HG02623 (cell line): ENCODE data around the gene XNDC1N.

Experiments
- ATAC-seq: cut with Tn5 transposase; IDR thresholded peaks from one replicate; pipeline ENCODE4 v1.9.1; 2021; ENCODE audit warnings: moderate library complexity; ENCODE audit not compliant: unreplicated experiment

XNDC1N gene, protein sequence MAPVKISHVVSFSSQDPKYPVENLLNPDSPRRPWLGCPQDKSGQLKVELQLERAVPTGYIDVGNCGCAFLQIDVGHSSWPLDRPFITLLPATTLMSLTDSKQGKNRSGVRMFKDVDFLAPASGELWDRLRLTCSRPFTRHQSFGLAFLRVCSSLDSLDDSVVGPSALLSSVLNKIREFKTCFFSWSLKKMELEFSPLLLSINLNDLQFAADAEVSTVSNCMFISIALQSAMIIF

DNA sequence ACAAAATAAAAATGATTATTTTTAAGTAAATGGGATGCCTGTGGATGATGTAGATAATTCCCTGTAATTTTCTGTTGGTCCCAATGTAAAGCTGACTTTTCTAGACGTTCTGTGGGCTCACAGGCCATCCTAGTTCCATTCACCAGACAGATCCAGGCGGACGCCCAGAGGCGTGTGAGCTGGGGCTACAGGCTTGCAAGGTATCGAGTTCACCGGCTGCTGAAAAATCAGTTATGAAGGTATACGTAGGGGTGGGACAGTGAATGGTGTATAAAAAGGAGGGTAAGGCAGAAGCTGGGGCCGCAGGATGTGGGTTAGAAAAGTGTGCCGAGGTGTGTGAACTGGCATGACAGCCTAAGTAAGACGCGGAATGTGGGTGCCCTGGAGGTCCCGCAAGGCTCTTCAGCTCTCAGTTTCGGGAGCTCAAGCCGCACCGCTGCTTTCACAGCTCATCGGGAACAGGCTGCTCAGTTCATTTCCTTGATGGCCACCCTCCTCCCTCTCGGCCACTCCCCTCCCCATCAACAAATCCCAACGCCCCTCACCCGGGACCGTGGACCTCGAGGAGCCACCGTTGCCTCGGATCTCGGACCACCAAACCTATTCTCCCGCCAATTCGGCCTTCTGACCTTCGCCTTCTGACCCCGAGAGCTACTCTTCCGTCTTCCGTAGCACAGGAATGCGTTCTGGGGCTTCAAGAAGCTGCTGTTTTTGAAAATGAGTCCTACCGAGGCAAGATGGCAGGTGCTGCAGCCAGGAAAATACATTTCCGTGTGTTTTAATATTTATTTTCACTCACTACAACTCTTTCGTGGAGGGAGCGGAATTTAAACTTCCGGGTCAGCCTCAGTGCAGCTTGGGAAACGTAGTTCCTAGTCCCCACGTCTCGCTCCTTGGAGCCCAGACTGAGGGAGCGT, at the start of gene XNDC1N:
TSS of gene XNDC1N (minus strand) at position 775 of the 917 bp plus-strand sequence. CDS start 5,241 bp downstream, outside the sequence.
- peak; percentile 51 for ATAC-seq

DNA sequence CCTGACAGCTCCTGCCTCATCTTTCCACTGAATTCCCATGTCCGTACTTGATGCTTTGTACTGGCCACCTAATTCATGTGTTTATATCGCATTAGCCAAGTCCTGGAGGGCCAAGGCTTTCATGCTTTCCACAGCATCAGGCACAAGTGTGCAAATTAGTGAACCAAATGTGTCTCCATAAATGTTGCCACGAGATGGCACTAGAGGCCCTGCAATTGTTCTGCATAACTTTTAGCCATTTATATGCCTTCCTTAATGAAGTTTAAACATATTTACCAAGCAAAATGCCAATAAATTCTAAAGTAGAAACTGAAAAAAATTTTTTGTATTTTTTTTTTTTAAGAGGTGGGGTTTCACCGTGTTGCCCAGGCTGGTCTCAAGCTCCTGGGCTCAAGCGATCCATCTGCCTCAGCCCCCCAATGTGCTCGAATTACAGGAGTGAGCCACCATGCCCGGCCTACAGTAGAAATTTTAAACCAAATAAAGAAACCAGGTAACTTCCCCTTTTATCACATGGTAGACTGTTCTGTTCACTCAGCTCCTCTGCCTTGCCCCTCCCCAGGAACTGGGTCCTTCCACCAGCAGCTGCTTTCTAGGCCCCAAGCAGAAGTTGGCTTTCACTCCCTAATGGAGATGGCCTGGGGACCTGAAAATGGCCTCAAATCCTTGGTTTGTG, 49.5 kb upstream of the XNDC1N start:
- no peak for ATAC-seq

DNA sequence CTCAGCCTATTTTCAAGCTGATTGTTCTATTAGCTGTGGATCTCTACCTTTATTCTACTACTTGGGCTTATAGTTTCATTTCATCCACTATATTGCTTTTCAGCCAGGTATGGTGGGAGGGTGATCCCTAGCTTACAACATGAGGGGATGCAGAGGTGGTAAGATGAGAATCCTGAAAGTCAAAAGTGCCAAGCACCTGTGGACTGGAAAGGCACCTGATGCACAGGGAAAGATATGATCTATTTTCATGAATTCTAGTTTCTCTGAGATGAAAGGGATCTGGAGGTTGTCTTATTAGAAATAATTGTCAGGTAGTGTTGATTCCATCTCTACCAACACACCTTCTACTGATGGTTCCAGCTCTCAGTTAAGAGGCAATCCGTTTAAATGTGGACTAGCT, 48.7 kb upstream of the XNDC1N start:
- no peak for ATAC-seq

DNA sequence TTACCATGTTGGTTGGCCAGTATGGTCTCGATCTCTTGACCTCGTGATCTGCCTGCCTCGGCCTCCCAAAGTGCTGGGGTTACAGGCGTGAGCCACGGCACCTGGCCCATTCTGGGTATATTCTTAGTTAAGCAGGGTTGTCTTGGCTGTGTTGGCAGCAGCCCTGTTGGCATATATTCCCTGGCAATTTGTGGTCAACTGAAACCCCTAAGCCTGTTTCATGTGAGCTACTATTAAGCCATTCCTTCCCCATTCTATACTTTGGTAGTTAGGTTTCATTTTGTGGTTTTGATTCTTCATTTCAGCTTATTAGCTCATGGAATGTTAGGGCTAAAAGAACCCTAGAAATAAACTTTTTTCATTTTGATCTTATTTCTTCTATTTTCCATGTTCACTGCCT, 48.2 kb upstream of the XNDC1N start:
- no peak for ATAC-seq

DNA sequence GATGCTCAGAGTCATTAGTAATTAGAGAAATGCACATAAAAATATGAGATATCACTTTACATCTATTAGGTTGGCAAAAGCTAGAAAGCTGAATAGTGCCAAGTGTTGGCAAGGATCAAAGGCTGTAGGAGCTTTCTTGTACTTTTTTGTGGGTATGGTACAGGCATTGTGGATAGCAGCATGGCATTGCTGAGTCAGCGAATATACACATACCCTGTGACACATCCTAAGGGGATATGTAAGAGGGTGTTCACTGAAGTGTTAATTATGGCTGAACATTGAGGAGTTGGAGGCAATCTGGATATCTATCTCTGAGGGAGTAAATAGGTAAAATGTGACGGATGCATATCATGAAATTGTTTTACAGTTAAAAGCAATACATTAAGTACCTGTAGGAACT, 43.3 kb upstream of the XNDC1N start:
- ATAC-seq, result no peak

DNA sequence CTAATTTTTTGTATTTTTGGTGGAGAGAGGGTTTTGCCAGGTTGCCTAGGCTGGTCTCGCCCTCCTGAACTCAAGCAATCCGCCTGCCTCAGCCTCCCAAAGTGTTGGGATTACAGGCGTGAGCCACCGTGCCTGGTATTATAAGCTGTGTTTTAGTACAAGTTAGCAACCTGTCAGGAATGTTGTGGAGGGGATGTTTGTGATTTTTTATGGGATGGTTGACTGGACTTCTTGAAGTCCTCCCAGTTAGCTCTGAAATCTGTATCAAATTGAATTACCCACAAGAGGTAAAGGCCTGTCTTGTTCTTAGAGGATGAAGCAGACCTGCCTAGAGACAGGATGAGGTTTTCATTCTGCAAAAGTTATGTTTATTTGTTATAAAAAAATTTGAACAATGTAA, 36.2 kb upstream of the XNDC1N start:
- ATAC-seq, result no peak

DNA sequence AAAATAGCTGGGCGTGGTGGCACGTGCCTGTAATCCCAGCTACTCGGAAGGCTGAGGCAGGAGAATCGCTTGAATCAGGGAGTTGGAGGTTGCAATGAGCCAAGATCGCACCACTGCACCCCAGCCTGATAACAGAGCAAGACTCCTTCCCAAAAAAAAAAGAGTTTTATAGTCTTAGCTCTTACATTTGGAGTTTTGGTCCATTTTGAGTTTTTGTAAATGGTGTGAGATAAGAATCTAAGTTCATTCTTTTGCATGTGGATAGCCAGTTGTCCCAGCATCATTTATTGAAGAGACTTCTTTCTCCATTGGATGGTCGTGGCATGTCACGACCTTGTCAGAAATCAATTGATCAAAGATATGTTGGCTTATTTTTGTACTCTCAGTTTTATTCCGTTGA, 35.1 kb upstream of the XNDC1N start:
- no peak for ATAC-seq

DNA sequence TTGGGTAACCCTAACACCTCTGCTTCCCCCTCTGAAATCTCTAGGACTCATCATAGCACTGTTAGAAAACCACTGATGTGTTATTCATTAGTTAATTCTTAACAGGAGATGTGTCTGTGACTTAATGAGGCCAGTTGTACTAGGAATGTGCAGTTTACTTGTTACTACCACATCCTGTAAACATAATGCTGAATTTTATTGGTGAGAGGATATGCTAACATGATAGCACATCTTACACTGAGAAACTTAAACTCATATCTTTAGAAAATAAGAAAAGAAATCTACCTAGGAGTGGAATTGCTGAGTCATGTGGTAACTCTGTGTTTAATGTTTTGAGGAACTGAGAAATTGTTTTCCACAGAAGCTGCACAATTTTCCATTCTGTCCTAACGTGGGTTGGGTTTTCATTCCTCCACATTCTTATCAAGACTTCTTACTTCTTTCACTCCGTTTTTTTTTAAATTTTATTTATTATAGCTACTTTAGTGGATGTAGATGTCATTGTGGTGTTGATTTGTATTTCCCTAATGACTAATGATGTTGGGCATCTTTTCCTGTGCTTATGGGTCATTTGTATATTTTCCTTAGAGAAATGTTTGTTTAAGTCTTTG, 34.1 kb upstream of the XNDC1N start:
- ATAC-seq, result peak; percentile 37

DNA sequence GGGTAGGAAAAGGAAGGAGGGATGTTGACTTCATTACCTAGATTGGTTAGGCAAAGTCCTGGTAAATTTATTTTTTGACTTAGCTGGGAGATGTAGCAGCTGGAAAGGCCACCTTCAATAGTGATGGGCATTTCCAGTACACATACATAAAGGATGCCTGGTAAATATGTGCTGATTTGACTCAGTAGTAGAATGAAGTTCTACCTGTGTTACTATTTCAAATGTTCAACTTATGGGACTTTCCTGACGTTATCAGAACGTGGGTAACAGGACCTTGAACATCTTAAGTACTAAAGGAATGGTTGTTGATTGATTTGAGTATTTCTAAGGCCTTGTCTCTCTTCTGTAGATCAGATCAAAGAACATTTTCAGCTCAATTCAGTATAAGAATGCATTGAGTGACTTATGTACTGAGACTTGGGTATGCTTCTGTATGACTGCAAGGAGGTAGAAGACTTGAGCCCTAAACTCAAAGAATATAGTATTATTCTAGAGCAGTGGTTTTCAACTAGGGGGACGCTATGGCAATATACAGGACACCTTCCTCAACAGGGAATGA, 27.6 kb upstream of the XNDC1N start:
- no peak for ATAC-seq

DNA sequence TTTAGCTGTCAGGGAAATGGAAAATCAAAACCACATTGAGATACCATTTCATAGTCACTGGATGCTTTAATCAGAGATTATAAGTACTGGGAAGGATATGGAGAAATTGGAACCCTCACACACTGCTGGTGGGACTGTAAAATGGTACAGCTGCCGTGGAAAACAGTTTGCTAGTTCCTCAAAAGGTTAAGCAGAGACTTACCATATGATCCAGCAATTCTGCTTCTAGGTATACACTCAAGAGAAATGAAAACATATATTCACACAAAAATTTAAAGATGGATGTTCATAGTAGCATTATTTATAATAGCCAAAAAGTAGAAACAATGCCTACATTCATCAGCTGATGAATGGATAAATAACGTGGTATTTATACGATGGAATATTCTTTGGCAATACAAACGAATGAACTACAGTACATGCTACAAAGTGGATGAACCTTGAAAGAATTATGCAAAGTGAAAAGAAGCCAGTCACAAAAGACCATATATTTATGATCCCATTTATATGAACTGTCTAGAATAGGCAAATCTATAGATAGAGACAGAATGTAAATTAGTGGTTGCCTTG, 23.4 kb upstream of the XNDC1N start:
- no peak for ATAC-seq

DNA sequence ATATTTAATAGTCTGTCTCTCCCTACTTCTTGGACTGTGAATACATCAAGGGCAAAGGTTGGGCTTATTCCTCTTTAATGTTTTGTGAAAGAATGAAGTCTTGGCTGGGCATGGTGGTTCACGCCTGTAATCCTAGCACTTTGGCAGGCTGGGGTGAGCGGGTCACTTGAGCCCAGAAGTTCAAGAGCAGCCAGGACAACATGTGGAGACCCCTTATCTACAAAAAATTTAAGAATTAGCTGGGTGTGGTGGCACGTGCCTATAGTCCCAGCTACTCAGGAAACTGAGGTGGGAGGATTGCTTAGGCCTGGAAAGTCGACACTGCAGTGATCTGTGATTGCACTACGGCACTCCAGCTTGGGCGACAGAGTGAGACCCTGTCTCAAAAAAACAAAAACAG, 20.6 kb upstream of the XNDC1N start:
- ATAC-seq, result no peak

DNA sequence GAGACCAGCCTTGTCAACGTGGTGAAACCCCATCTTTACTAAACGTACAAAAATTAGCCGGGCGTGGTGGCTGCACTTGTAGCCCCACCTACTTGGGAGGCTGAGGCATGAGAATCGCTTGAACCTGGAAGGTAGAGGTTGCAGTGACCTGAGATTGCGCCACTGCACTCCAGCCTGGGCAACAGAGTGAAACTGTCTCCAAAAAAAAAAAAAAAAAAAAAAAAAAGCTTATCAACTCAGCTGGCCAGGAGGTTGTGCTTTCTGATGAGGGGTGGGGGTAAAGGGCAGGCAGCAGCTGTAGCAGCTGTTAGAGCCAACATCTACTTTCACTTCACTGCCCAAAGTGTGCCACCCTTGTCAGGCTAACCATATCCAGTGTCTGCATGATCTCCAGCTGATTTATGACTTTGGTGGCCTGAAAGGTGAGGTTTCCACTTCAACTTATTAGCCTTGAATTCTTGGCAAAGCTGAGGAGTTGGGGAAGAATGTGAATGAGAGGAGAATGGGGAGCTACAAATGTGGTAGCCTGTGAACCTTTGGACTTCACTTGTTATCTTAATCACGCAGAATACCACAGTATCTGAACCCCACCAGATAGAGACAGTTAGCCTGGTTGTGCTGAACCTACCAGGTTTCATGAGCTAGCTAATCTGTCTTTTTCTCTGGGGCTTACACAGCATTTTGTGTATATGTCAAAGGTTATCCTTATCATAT, 20.1 kb upstream of the XNDC1N start:
- ATAC-seq, result no peak

DNA sequence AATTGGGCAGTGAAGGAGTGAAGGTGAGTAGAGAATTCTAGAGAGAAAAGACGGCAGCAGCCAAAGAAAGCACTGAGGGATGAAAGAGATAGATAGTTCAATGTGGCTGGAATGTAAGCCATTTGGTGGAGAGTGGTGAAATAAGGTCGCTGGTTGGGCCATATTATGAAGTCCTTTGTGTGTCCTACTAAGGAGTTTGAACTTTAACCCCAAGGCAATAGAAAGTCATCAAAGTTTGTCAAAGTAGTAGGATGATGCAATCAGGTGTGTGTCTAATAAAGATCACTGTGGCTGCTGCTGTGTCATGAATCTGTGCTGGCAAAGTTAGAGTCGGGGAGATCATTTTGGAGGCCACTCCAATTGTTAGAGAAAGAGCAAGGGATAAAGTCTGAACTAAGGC, 19.1 kb upstream of the XNDC1N start:
- no peak for ATAC-seq

DNA sequence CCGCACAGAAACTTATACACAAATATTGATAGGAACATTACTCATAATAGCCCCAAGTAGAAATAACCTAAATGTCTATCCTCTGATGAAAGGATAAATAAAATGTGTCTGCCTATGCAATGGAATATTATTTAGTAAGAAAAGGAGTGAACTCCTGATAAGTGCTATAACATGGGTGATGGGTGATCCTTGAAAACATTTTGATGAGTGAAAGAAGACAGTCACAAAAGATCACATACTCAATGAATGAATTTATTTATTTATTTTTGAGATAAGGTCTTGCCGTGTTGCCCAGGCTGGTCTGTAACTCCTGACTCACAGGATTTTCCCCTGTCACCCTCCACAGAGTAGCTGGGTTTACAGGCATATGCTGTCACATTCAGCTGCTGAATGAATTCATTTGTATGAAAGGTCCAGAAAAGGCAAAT, 17.8 kb upstream of the XNDC1N start:
- no peak for ATAC-seq

DNA sequence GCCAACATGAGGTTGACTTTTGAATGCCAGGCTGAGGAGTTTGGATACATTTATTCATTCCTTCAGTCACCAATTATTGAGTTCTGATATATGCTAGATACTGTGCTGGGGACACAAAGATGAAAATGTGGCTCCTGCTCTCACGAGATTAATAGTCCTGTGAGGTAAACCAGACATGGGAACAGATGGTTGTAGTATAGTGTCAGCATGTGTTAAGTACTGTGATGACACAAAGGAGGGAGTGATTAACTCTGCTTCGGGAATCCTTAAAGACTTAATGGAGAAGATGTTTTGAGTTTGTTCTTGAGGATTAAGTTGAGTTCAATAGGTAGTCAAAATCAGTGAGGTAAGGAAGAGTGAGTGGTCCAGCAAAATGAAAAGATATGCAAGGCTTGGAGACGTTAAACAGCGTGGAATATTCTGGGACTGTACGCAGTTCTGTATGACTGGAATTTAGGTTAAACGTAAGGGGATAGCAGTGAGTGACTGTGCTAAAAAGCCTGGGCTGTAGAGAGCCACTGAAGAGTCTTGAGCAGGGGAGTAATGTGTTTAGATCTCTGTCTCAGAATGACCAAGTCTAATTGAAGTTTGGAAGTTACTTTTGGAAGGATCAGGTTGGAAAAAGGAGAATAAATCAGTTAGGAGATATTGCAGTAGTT, 12.3 kb upstream of the XNDC1N start:
- ATAC-seq, result no peak

DNA sequence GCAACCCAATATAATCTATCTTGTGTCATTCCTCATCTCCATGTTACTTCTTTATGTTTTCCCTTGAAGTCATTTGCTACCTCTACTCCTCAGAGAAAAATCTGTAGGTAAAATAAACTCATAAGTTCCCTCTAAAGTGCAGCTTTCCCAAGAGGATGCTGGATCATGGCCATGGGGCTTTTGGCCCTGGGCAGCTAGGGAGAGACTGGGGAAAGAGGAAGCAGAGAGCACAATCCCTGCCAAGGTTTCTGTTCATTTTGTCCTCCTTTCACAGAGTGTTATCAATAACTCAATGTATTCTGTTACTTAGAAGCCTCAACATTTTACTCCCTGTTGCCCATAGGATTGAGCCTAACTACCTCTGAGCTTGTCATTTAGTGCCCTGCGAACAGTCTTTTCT, 9.4 kb upstream of the XNDC1N start:
- ATAC-seq, result no peak

DNA sequence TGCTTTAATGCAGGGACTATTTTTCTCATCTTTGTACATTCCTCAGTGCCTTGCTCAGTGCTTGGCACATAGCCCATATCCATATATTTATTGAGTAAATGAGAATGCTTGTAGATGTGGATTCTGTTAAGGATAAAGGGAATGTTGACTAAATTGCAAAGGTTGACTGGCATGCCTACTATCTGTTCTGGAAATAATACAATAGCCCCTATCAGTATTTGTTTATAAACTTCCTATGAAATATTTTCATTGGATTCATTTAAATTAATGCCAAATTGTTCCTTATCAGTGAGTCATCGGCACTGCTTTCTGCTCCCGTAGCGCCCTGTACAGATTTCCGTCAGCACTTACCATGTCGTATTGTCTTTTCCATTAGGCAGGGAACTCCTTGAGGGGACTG, 8.4 kb upstream of the XNDC1N start:
- no peak for ATAC-seq

DNA sequence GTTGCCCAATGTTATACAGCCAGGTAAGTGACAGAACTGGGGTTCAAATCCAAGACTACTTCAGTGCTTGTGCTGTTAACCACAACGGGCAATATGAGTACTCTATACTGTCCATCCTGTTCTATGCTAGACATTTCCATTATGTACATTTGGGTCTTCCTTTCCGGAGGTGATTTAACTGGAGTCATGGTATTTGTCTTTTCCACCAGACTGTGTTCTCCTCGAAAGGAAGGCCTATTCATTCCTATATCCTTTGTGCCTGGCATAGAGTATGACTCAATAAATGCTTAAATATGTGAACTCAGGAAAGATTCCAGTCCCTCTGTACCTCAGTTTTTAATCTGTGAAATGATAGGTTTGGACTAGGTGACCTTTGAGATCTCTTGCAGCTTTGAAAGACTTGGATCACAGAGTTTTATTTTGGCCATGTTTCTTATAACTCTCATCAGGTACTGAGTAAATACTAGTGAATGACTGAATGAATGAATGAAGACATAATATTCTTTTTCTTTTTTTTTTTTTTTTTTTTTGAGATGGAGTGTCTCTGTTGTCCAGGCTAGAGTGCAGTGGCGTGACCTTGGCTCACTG, 7.0 kb upstream of the XNDC1N start:
- ATAC-seq, result no peak

DNA sequence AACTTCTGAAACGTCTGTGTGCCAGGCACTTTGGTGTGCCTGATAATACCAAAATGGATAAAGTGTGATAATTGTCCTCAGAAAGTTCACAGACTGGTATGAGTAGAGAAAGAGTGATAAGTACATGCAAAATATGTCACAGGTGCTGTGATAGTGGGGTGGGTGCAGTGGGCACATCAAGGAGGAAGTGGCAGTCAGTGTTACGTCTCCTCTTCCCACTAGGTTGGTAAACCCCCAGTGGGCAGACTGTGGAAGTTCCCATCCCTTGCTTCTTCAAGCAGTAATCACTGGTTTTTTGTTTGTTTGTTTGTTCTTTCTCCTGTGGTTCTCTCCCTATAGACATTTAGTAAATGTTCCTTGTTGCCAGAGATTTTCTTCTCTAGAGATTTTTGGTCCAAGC, 5.8 kb upstream of the XNDC1N start:
- ATAC-seq, result no peak
